Stimulated activated naive B cell treated with anti-CD40 and anti-IgM and Interleukin-4, amounts not matched to agents 10 μg/mL and 1 μg/mL and 100 μg/mL, for 72 hours (primary cell): ENCODE measurements around the gene TBC1D10A.
A peak's percentile ranks its signal among the peaks of the same experiment; 100 is the strongest.

ENCODE experiments used
- ATAC-seq, 2 donors: fragments of 150-1000 bp; cut with Tn5 transposase; replicated peaks; 2 replicates each; pipeline ENCODE4 v1.10.0; 2021; ENCODE audit warnings: moderate library complexity in 1 of 2
- DNase-seq: peaks from one replicate; pipeline ENCODE4 v3.0.0; 2021
- H3K27ac Mint-ChIP-seq: one replicate; pipeline ENCODE4 v1.8.0; 2022; ENCODE audit warnings: mild to moderate bottlenecking, mixed read lengths
- H3K27me3 Mint-ChIP-seq, 2 donors: one replicate each; pipeline ENCODE4 v1.8.0; 2022; ENCODE audit warnings: mixed read lengths in 2 of 2
- H3K36me3 Mint-ChIP-seq, 2 donors: one replicate each; pipeline ENCODE4 v1.8.0; 2022; ENCODE audit warnings: mixed read lengths in 2 of 2, mild to moderate bottlenecking in 1 of 2
- H3K4me1 Mint-ChIP-seq, 2 donors: one replicate each; pipeline ENCODE4 v1.8.0; 2022; ENCODE audit warnings: mixed read lengths in 2 of 2, mild to moderate bottlenecking in 1 of 2
- H3K4me3 Mint-ChIP-seq, 2 donors: one replicate each; pipeline ENCODE4 v1.8.0; 2022; ENCODE audit warnings: mild to moderate bottlenecking in 2 of 2, mixed read lengths in 2 of 2, moderate library complexity in 1 of 2
- H3K9me3 Mint-ChIP-seq, 2 donors: one replicate each; pipeline ENCODE4 v1.8.0; 2022; ENCODE audit warnings: mixed read lengths in 2 of 2, mild to moderate bottlenecking in 1 of 2

The TBC1D10A gene

GRCh38 chr22:30286331-30286730 lies 40.4 kb downstream of the TBC1D10A start:
- H3K4me3 Mint-ChIP-seq = no peak overlapping the region
- H3K27ac Mint-ChIP-seq = no peak overlapping the region
- ATAC-seq (no peak), DNase-seq (no peak)
- H3K9me3 Mint-ChIP-seq = no peaks in the 10 kb centered on the region
- no peaks in the 10 kb centered on the region for H3K27me3 Mint-ChIP-seq
- peaks cover 18 to 45% of the 10 kb centered on the region in 2 donors for H3K4me1 Mint-ChIP-seq
- H3K36me3 Mint-ChIP-seq = peaks cover 9 to 14% of the 10 kb centered on the region in 2 donors

- Mint-ChIP-seq H3K4me1 (peaks cover 17 to 40% of the 10 kb centered on the region in 2 donors), H3K36me3 (peaks cover 9 to 14% of the 10 kb centered on the region in 2 donors), H3K9me3 (no peaks in the 10 kb centered on the region), H3K27me3 (no peaks in the 10 kb centered on the region), H3K4me3 (no peak overlapping the region), H3K27ac (no peak overlapping the region)
- no peak for ATAC-seq
- DNase-seq = no peak
Observed at GRCh38 chr22:30285846-30286200, 40.9 kb downstream of the TBC1D10A start.

GRCh38 chr22:30285176-30285845 lies 41.4 kb downstream of the TBC1D10A start:
- H3K27ac Mint-ChIP-seq = peak overlapping the region; percentile 20
- no peaks in the 10 kb centered on the region for H3K27me3 Mint-ChIP-seq
- H3K4me3 Mint-ChIP-seq = no peak overlapping the region
- H3K4me1 Mint-ChIP-seq = peaks cover 13 to 35% of the 10 kb centered on the region in 2 donors
- ATAC-seq (no peak), DNase-seq (no peak)
- no peaks in the 10 kb centered on the region for H3K9me3 Mint-ChIP-seq
- H3K36me3 Mint-ChIP-seq = peaks cover 9 to 14% of the 10 kb centered on the region in 2 donors

GRCh38 chr22:30284666-30285065 lies 42.1 kb downstream of the TBC1D10A start:
- ATAC-seq (no peak), DNase-seq (no peak)
- H3K4me1 Mint-ChIP-seq = peaks cover 7 to 28% of the 10 kb centered on the region in 2 donors
- H3K9me3 Mint-ChIP-seq = no peaks in the 10 kb centered on the region
- peaks cover 2 to 3% of the 10 kb centered on the region in 2 donors for H3K27me3 Mint-ChIP-seq
- no peak overlapping the region for H3K4me3 Mint-ChIP-seq
- peaks cover 9 to 14% of the 10 kb centered on the region in 2 donors for H3K36me3 Mint-ChIP-seq
- H3K27ac Mint-ChIP-seq = no peak overlapping the region

GRCh38 chr22:30284172-30284571 lies 42.6 kb downstream of the TBC1D10A start:
- H3K4me3 Mint-ChIP-seq = no peak overlapping the region

GRCh38 chr22:30283342-30283741 lies 43.4 kb downstream of the TBC1D10A start:
- peaks cover 7 to 22% of the 10 kb centered on the region in 2 donors for H3K4me1 Mint-ChIP-seq
- no peaks in the 10 kb centered on the region for H3K9me3 Mint-ChIP-seq
- ATAC-seq (no peak), DNase-seq (no peak)
- peaks cover 11 to 16% of the 10 kb centered on the region in 2 donors for H3K27me3 Mint-ChIP-seq
- H3K27ac Mint-ChIP-seq = no peak overlapping the region
- peaks cover 9 to 14% of the 10 kb centered on the region in 2 donors for H3K36me3 Mint-ChIP-seq
- no peak overlapping the region for H3K4me3 Mint-ChIP-seq

More at GRCh38 chr22:30284172-30284571, 42.6 kb downstream of the TBC1D10A start:
- Mint-ChIP-seq H3K4me1 (peaks cover 7 to 28% of the 10 kb centered on the region in 2 donors), H3K27ac (no peak overlapping the region), H3K36me3 (peaks cover 9 to 14% of the 10 kb centered on the region in 2 donors), H3K27me3 (peaks cover 4 to 8% of the 10 kb centered on the region in 2 donors), H3K9me3 (no peaks in the 10 kb centered on the region)
- ATAC-seq (no peak), DNase-seq (no peak)

GRCh38 chr22:30282616-30283046 lies 44.1 kb downstream of the TBC1D10A start:
- H3K9me3 Mint-ChIP-seq = no peaks in the 10 kb centered on the region
- H3K36me3 Mint-ChIP-seq = peaks cover 9 to 14% of the 10 kb centered on the region in 2 donors
- H3K4me3 Mint-ChIP-seq = no peak overlapping the region
- peaks cover 4 to 15% of the 10 kb centered on the region in 2 donors for H3K4me1 Mint-ChIP-seq
- no peak for DNase-seq
- peaks cover 18 to 23% of the 10 kb centered on the region in 2 donors for H3K27me3 Mint-ChIP-seq
- H3K27ac Mint-ChIP-seq = no peak overlapping the region
- no peak for ATAC-seq

- H3K4me1 Mint-ChIP-seq = peaks cover 13 to 16% of the 10 kb centered on the region in 2 donors
- ATAC-seq (no peak), DNase-seq (no peak)
- H3K4me3 Mint-ChIP-seq = no peak overlapping the region
- peaks cover 32 to 37% of the 10 kb centered on the region in 2 donors for H3K27me3 Mint-ChIP-seq
- H3K27ac Mint-ChIP-seq = peak overlapping the region; percentile 75
- H3K36me3 Mint-ChIP-seq = peaks cover 9 to 14% of the 10 kb centered on the region in 2 donors
- no peaks in the 10 kb centered on the region for H3K9me3 Mint-ChIP-seq
Observed at GRCh38 chr22:30280505-30280904, 46.2 kb downstream of the TBC1D10A start.

GRCh38 chr22:30279932-30280331 lies 46.8 kb downstream of the TBC1D10A start:
- ATAC-seq (no peak), DNase-seq (no peak)
- Mint-ChIP-seq H3K4me3 (no peak overlapping the region), H3K9me3 (no peaks in the 10 kb centered on the region), H3K27me3 (peaks cover 32 to 37% of the 10 kb centered on the region in 2 donors), H3K27ac (no peak overlapping the region), H3K36me3 (peaks cover 7 to 11% of the 10 kb centered on the region in 2 donors), H3K4me1 (peaks cover 14 to 16% of the 10 kb centered on the region in 2 donors)

- ATAC-seq (no peak), DNase-seq (no peak)
- Mint-ChIP-seq H3K9me3 (no peaks in the 10 kb centered on the region), H3K27ac (no peak overlapping the region), H3K4me3 (no peak overlapping the region), H3K27me3 (peaks cover 32 to 37% of the 10 kb centered on the region in 2 donors), H3K4me1 (peaks cover 14 to 16% of the 10 kb centered on the region in 2 donors), H3K36me3 (peaks cover under 1 to 4% of the 10 kb centered on the region in 2 donors)
Observed at GRCh38 chr22:30279046-30279788, 47.5 kb downstream of the TBC1D10A start.

- no peak for DNase-seq
- Mint-ChIP-seq H3K36me3 (no peaks in the 10 kb centered on the region), H3K27ac (no peak overlapping the region), H3K9me3 (no peaks in the 10 kb centered on the region), H3K27me3 (peaks cover 32 to 37% of the 10 kb centered on the region in 2 donors), H3K4me1 (peaks cover 10 to 12% of the 10 kb centered on the region in 2 donors), H3K4me3 (no peak overlapping the region)
- ATAC-seq = no peak
Observed at GRCh38 chr22:30277547-30278344, 49.0 kb downstream of the TBC1D10A start.

DNA sequence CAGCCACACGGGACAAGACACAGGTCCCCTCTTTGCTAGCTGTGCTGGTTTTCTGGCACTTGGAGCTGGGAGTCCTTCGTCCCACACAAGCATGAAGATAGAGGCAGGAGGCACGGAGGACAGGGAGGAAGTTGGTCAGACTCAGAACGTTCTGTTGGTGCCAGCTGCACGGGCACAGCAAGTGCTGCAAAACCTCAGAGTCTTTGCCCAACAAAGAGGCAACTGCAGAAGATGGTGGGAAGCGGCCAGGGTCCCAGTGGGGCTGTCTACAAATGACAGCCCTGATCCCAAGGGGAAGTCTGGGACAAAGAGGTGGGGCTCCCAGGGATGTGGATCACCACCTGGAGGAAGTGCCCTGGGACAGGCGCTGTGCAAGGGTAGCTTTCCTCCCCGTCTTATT lies 50.7 kb downstream of the TBC1D10A start:
- Mint-ChIP-seq H3K27me3 (peaks cover 32 to 37% of the 10 kb centered on the region in 2 donors), H3K36me3 (peaks cover 4 to 5% of the 10 kb centered on the region in 2 donors), H3K4me3 (peak overlapping the region in 1 of 2 donors; percentile 33), H3K4me1 (peaks cover 10 to 12% of the 10 kb centered on the region in 2 donors), H3K9me3 (no peaks in the 10 kb centered on the region), H3K27ac (no peak overlapping the region)
- ATAC-seq (peak in 1 of 2 donors; percentile 25), DNase-seq (no peak)

- ATAC-seq (peak in 1 of 2 donors; percentile 18), DNase-seq (no peak)
- H3K27me3 Mint-ChIP-seq = peaks cover 32 to 37% of the 10 kb centered on the region in 2 donors
- H3K36me3 Mint-ChIP-seq = peaks cover 6 to 7% of the 10 kb centered on the region in 2 donors
- peaks cover 13 to 14% of the 10 kb centered on the region in 2 donors for H3K4me1 Mint-ChIP-seq
- H3K27ac Mint-ChIP-seq = no peak overlapping the region
- peak overlapping the region in 1 of 2 donors; percentile 33 for H3K4me3 Mint-ChIP-seq
- no peaks in the 10 kb centered on the region for H3K9me3 Mint-ChIP-seq
Observed at GRCh38 chr22:30275625-30276024, 51.1 kb downstream of the TBC1D10A start.

- DNase-seq (no peak), ATAC-seq (no peak)
- Mint-ChIP-seq H3K4me3 (no peak overlapping the region), H3K9me3 (no peaks in the 10 kb centered on the region), H3K4me1 (peaks cover 15% of the 10 kb centered on the region in 2 donors), H3K36me3 (peaks cover 8 to 9% of the 10 kb centered on the region in 2 donors), H3K27me3 (peaks cover 28 to 32% of the 10 kb centered on the region in 2 donors), H3K27ac (no peak overlapping the region)
Observed at GRCh38 chr22:30274437-30274812, 52.3 kb downstream of the TBC1D10A start.
